HG02884 (cell line): ENCODE measurements around the gene RPA3.

Experiments
- ATAC-seq: cut with Tn5 transposase; IDR thresholded peaks from one replicate; pipeline ENCODE4 v1.9.1; 2021; ENCODE audit warnings: mild to moderate bottlenecking, moderate library complexity; ENCODE audit not compliant: unreplicated experiment

RPA3 gene

GRCh38 chr7:7654964-7655715 is 63.3 kb downstream of the RPA3 start:
- ATAC-seq: no peak

DNA sequence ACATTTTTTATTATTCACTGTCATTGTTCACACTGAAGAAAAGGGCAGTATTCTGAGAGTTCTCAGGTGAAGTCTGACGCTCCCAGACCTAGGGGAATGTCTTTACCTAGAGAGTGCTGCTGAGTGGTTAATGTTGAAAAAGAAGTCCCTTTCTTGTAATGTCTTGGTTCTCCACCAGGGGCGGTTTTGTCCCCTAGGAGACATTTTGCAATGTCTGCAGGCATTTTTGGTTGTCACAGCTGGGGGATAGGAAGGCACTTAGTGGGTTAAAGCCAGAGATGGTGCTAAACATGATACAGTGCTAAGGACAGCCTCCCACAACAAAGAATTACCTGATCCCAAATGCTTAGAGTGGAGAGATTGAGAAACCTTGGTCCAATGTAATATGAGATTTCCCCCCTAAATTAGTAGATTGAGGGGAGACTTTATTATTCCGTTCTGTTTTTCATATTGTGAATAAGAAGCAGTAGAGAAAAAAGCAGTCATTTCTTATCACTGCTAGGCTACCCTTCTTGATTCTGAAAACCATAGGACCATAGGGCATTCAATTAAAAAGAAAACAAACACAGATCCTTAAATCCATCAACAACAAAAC is 64.7 kb downstream of the RPA3 start:
- ATAC-seq: no peak

GRCh38 chr7:7652798-7653540 is 65.4 kb downstream of the RPA3 start:
- no peak for ATAC-seq

DNA sequence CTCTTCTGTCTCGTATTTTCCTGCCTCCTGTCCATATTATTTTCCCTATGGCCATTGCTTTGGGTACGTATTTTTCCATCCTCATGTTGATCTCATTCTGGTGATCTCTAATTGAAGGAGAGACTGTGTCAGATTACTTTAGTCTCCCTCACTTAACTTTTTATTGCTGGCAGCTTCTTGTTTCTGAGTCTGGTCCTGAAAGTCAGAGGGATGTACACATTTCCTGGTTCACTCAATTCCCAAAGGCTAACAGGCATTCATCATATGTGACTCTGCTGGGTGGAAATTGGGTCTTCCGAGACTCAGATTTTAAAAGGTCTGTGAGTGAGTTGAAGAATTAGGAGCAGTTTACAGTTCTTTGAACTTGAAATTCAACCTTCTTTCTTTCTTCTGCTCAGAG is 66.9 kb downstream of the RPA3 start:
- no peak for ATAC-seq

GRCh38 chr7:7650682-7651206 is 67.7 kb downstream of the RPA3 start:
- no peak for ATAC-seq

DNA sequence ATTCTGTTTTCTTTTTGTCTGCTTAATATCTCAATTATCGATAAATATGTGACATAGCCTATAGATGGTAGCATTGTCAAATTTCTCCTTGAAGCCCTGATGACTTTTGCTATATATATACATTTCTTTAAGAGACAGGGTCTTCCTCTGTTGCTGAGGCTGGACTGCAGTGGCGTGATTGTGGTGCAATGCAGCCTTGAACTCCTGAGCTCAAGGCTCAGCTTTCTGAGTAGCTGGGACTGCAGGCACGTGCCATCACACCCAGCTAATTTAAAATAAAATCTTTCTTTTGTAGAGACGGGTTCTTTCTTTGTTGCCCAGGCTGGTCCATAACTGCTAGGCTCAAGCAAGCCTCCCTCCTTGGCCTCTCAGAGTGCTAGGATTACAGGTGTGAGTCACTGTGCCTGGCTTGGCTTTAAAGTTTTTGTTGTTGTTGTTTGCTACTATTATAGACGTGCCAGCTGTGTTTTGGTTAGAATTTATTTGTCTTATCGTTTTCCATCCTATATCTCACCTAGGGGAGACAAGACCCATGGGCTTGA is 70.8 kb downstream of the RPA3 start:
- no peak for ATAC-seq

DNA sequence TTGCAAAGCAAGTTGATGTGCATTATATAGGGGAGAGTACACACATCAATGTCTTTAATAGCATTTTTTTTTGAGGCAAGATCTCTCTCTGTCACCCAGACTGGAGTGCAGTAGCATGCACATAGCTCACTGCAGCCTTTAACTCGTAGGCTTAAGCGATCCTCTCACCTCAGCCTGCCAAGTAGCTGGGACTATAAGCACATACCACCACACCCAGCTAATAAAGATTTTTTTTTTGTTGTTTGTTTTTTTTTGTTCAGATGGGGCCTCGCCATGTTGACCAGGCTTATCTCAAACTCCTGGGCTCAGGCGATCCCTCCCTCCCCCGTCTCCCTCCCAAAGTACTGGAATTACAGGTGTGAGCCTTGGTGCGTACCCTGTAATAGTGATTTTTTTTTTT is 76.3 kb downstream of the RPA3 start:
- no peak for ATAC-seq

- ATAC-seq: peak; percentile 8
Measured at GRCh38 chr7:7641129-7641663, 77.2 kb downstream of the RPA3 start.

GRCh38 chr7:7640221-7641128 is 77.9 kb downstream of the RPA3 start, which contains the start of gene UMAD1:
UMAD1 (plus strand) TSS chr7:7640752; CDS start chr7:7673372, 32,620 bp downstream.
- peak; percentile 91 for ATAC-seq

GRCh38 chr7:7639847-7640220 is 78.6 kb downstream of the RPA3 start:
- no peak for ATAC-seq

DNA sequence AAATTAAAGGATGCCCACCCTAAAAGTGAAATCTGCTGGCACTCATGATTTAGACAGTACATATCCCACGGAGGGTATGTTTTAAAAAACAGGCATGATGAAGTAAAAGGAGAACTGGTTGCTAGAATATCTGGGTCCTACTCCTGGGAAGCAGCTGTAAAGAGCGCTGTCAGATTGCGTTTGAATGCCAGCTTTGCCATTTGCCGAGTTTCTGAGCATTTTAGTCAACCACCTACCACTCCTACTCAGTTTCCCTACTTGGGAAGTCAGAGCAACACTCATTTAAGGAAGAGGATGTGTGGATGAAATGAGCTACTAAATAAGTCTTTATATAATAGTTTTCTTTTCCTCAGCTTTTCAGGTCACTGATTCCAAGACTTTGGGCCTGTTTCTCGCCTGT is 79.0 kb downstream of the RPA3 start:
- ATAC-seq: no peak

- ATAC-seq: no peak
Measured at GRCh38 chr7:7630626-7631329, 87.6 kb downstream of the RPA3 start.

GRCh38 chr7:7628476-7628875 is 89.9 kb downstream of the RPA3 start:
- no peak for ATAC-seq

GRCh38 chr7:7620644-7621210 is 97.7 kb downstream of the RPA3 start:
- no peak for ATAC-seq

GRCh38 chr7:7620236-7620635 is 98.2 kb downstream of the RPA3 start:
- no peak for ATAC-seq

GRCh38 chr7:7618410-7618809 is 100.0 kb downstream of the RPA3 start:
- ATAC-seq: no peak

GRCh38 chr7:7617550-7617949 is 100.9 kb downstream of the RPA3 start:
- no peak for ATAC-seq

GRCh38 chr7:7614018-7614741 is 104.2 kb downstream of the RPA3 start:
- no peak for ATAC-seq

- no peak for ATAC-seq
Measured at GRCh38 chr7:7613210-7613609, 105.2 kb downstream of the RPA3 start.
